ACHN (cell line): ENCODE results near the gene SLC35G3.
A peak's percentile ranks its signal among the peaks of the same experiment; 100 is the strongest.
"Not testable (repeated sequence)": the region's sequence is repeated elsewhere in the genome, so short reads cannot be mapped to it uniquely, and the experiment has no call there.

Source experiments
- DNase-seq: peaks from one replicate; pipeline ENCODE4 v3.0.0-alpha.2; 2015
- in situ Hi-C: cut with HindIII; loops from 2 replicates; pipeline ENCODE4 v1.10.0; 2017; ENCODE audit warnings: low sequenced_read_pairs, low pct_ligation_motif_present, low pct_unique_long_range_greater_than_20kb

The SLC35G3 gene

DNA sequence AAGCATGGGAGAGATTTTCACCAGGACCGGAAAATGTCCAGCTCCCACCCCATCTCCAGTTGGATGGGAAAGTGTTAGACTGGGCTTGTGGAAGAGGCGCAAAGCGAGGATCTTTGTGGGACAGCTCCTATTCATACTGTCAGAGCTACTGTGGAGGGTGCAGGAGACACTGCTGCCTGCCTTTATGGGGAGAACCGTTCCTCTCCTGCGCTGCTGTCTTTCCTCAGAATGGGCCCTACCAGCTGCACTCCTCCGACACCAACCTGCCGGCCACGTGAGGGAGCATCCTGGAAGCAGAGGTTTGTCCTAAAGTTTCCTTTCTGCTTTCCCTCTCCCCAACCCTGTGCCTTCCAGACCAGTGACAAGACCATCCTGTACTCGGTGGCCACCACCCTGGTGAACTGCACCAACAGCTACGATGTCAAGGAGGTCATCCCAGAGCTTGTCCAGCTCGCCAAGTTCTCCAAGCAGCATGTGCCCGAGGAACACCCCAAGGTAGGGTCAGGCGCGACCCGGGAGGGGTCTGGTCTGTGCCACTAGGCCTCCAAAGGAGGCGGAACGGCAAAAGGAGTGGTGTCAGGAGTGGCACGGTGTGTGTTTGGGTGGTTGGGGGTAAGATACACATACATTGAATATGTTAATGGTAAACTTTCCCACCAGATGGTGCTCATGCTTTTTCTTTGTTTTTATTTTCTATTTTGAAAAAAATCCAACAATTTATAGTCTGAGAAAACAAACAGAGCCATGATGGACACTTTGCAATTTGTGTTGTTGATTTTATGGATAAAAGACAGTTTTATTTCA lies 23.0 kb downstream of the SLC35G3 start:
- DNase-seq = peak; percentile 28
- in situ Hi-C loops = no loop called here

GRCh38 chr17:35169835-35170363 lies 24.3 kb downstream of the SLC35G3 start:
- no peak for DNase-seq
- in situ Hi-C loops = no loop called here

GRCh38 chr17:35167666-35168065 lies 26.5 kb downstream of the SLC35G3 start:
- in situ Hi-C loops = no loop called here
- DNase-seq = no peak

DNA sequence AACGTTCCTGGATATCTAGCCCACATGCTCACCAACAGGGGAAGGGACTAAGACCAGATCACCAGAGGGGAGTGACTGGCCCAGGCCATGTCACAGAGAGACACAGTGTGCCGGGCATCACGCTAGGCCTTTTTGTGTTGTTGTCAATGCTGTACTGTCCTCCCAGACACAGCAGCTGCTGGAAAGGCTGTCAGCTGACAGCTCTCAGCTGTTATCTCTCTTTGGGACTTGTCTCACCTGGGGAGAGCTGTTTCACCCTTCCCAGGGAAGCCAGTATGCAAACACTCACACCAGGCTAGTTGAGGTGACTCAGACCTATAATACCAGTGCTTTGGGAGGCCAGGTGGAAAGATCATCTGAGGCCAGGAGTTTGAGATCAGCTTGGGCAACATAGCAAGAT lies 27.1 kb downstream of the SLC35G3 start:
- no peak for DNase-seq
- in situ Hi-C loops = no loop called here

- in situ Hi-C loops = no loop called here
- DNase-seq = no peak
Measured at GRCh38 chr17:35166526-35166925, 27.7 kb downstream of the SLC35G3 start.

GRCh38 chr17:35164716-35165115 lies 29.5 kb downstream of the SLC35G3 start:
- in situ Hi-C loops = no loop called here

DNA sequence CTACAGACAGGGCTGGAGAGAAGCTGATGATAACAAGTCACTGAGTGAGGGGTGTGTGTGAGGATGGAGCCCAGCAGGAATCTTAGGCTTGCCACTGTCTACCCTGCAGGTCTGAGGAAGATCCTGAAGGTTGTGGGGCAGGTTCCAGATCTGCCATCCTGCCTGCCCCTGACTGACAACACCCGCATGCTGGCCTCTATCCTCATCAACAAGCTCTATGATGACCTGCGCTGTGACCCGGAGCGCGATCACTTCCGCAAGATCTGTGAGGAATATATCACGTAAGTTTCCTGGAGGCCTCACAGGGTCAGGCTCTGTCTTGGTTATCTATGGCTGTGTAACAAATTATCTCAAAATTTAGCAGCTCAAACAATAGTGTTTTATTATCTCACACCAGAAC lies 30.3 kb downstream of the SLC35G3 start:
- in situ Hi-C loops = no loop called here
- no peak for DNase-seq

More at GRCh38 chr17:35164716-35165115, 29.5 kb downstream of the SLC35G3 start:
- DNase-seq = no peak

- DNase-seq = no peak
- in situ Hi-C loops = no loop called here
Measured at GRCh38 chr17:35162755-35163154, 31.4 kb downstream of the SLC35G3 start.

DNA sequence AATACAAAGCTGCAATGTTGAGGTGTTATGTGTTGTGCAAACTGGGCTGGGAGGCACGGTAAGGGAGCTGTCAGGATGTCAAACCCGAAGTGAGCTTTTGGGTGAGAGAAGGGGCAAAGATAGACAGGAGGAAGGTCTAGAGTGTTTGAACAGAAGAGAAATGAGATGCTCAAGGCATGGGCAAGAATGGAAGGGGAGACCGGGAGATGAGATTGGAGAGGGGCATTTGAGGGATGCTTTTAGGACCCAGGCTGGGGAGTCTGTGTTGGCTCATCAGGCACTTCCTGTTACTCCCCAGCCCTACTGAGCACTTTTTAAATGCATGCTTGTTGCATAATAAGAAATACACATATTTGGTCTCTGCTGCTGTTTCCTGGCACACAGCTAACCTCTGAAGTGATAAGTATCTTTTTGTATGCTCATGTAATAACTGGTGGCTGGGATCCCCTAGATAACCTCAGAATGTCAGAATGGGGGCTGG lies 32.9 kb downstream of the SLC35G3 start:
- in situ Hi-C loops = no loop called here
- no peak for DNase-seq

DNA sequence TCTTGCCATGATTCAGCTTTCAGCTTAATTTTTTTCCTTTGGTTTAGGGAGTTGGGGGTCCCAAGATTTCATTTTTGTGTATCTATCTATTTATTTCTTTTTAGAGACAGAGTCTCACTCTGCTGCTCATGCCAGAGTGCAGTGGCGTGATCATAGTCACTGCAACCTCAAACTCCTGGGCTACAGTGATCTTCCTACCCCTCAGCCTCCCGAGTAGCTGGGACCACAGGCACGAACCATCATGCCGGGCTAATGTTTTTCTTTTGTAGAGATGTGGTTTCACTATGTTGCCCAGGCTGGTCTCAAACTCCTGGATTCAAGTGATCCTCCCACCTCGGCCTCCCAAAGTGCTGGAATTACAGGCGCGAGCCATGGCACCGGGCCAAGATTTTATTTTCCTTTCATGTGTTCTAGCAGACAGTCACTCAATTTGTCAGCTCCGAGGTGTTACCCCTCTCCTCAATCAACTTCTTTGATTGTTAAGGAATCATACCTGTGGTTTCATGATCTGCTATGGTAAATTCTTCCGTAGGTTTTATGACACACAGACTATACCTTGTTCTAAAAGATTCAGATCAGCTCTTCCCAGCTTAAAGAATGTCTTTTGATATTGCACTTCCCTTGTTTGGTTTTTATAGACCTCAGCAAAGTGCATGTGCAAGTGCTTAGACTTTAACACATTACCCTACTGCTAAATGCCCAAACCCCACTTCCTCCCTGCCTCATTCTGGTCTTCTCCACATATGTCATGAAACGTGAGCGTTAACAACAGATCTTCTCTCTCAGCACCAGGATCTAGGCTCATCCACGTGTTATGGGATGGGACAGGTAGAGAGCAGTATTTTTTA lies 33.6 kb downstream of the SLC35G3 start:
- in situ Hi-C loops = no loop called here
- DNase-seq = no peak

GRCh38 chr17:35159940-35160339 lies 34.3 kb downstream of the SLC35G3 start:
- DNase-seq = no peak
- in situ Hi-C loops = no loop called here

DNA sequence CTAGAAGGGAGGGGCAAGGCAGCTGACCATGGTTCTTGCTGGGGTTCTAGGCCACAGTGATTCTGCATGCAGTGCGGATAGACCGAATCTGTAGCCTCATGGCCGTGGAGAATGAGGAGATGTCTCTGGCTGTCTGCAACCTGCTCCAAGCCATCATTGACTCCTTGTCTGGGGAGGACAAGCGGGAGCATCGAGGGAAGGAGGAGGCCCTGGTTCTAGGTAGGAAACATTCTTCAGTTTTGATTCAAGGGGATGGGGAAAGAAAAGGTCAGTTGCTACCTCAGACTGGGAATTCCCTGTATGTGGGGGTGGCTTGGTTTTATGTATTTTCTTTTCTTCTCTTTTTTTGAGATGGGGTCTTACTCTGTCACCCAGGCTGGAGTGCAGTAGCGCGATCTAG lies 38.9 kb downstream of the SLC35G3 start:
- in situ Hi-C loops = no loop called here
- DNase-seq = no peak

DNA sequence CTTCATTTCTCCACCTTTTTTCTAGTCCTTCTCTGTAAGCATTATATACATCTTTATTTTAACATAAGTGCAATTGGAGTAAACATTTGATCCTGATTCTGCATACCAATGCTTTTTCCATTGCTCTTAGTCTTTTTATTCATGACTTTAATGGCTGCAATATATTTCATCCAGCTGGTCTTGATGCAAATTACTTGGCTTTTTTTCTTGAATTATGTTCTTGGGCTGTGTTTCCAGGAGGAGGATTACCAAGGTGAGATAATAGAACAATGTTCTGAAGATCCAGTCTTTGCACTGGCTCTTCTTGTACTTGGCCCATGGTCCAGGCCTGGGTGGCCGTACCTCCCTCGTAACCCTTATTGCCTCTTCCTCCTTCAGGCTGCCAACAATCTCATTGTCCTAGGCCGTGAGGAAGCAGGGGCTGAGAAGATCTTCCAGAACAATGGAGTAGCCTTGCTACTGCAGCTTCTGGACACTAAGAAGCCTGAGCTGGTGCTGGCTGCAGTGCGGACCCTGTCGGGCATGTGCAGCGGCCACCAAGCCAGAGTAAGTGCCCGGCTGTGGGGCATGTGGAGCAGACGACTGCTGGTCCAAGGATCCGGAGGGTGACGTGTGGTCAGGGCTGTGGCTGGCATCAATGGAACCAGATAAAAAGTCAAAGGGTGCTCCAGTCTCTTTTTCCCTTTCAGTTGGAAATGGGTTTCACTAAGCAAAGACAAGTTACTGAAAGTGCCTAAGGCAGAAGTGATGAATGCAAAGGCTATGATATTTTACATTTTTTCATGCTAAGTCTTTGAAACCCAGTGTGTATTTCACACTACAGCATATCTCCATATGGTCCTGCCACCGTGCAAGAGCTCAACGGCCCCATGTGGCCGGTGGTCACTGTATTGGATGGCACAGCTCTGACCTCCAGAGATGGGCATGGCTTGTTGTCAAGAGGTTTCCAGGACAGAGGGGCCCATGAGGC lies 39.7 kb downstream of the SLC35G3 start:
- DNase-seq = no peak
- in situ Hi-C loops = no loop called here

DNA sequence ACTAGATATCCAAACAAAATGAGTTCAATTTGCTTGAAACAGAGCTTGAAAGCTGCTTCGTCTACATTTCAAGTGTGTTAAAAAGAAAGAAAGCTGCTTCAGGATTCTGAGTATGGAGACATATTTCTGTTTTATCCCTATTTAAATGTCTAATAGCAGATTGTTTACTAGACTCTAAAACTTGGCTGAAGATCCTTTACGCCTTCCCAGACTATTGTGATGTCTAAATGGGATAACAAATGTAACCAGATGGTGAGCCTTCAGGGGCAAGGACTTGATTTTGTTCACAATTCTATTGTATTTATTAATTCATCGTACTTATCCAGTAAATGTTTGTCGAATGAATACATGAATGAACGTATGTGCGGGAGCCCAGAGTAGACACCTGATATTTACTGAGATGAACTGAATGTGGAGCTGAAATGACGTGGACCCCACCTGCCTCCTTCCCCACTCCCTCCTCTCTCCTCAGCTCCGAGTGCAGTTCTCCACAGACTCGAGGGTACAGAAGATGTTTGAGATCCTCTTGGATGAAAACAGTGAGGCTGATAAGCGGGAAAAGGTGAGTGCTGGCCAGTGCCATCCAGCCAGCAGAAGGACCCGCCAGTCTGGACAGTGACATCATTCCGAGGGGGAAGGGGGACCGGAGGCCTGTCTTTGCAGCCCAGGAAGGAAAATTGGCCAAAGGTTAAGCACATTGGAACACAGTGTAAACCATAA lies 41.6 kb downstream of the SLC35G3 start:
- in situ Hi-C loops = no loop called here
- DNase-seq = no peak

- DNase-seq, in situ Hi-C loops: not testable (repeated sequence)
Measured at GRCh38 chr17:35151080-35151479, 43.1 kb downstream of the SLC35G3 start.

- in situ Hi-C loops = no loop called here
- DNase-seq = no peak
Measured at GRCh38 chr17:35149941-35150340, 44.3 kb downstream of the SLC35G3 start.

- DNase-seq = no peak
- in situ Hi-C loops = no loop called here
Measured at GRCh38 chr17:35148144-35148543, 46.0 kb downstream of the SLC35G3 start.
